ENCODE results near the gene TEAD2. TPM values are rescaled to one million over a fixed set of nuclear protein-coding genes. Genes with fewer than 3 reads are reported as not detected.
A peak's percentile ranks its signal among the peaks of the same experiment; 100 is the strongest.

TEAD2 gene
- total and polyA plus RNA-seq, 9 of the 15 experiments (the other 6 are each of a cell fraction or from before 2014, with no cell fraction given), result 1.6 to 27.0 (median 13.9) TPM

DNA sequence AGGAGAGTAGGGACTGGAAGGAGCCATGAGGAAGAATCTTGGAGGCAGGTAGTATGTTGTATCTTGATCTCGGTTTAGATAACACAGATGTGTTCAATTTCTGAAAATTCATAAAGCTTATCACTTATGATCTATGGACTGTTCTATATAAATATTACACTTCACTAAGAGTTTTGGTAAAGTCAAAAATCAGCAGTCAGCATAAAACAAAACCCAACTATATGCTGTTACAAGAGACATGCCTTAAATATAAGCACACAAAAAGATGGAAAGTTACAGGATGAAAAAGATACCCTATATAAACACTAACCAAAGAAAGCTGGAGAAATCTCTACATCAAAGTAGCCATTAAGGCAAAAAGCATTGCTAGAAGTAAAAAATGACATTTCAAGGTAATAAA, 21.4 kb upstream of the TEAD2 start:
- no peak for DNase-seq (ENCODE audit: extremely low read depth in 1 of 4, low spot score in 3 of 4)
- H3K4me3 ChIP-seq, result no peak overlapping the region
- no peaks in the 10 kb centered on the region for H3K9me1 ChIP-seq (ENCODE audit: control insufficient read depth, insufficient read depth, low read length)
- no peaks in the 10 kb centered on the region for H3K79me2 ChIP-seq (ENCODE audit: control insufficient read depth, insufficient read depth, low read length)
- no peaks in the 10 kb centered on the region for H3K36me3 ChIP-seq (ENCODE audit: control insufficient read depth, insufficient read depth, low read length)
- ChIA-PET POLR2A (interaction anchor here (1.1 kb wide), 1 partner anchor 10 kb away, joined by 3 read pairs; no protein-coding TSS in a partner anchor), CTCF (ENCODE audit: low intra/inter-chr PET ratio) (no interaction called here)
- H3K9ac ChIP-seq (ENCODE audit: insufficient read depth in 1 of 2, low read depth in 2 of 2, low read length in 2 of 2), result no peak overlapping the region
- no peak for ATAC-seq
- H3K27me3 ChIP-seq (ENCODE audit: control insufficient read depth in 2 of 2, insufficient read depth in 2 of 2, low read length in 2 of 2), result no peaks in the 10 kb centered on the region
- intact Hi-C loops (cut with micrococcal nuclease), result no loop called here
- peak; percentile 19 for FAIRE-seq
- H2AFZ ChIP-seq (ENCODE audit: low read depth, low read length), result no peak overlapping the region
- 27% methylated on average over 1 of the region's 1 CpG for WGBS (ENCODE audit: insufficient coverage, low coverage, missing lambda C conversion rate)
- BruUV-seq (replicated peaks), result no TSS peak
- no peaks in the 10 kb centered on the region for H4K20me1 ChIP-seq (replicated peaks; ENCODE audit: control insufficient read depth, insufficient read depth, low read length)
- in situ Hi-C loops (cut with MboI), result no loop called here
- peaks cover 0 to 11% of the 10 kb centered on the region in 2 experiments; a peak in 2 of 5 replicates for H3K4me1 ChIP-seq (replicated peaks in 1 of 2; ENCODE audit: control insufficient read depth in 2 of 2, insufficient read depth in 2 of 2, low read length in 2 of 2)
- no peak overlapping the region for H3K4me2 ChIP-seq (ENCODE audit: insufficient read depth, low read length)
- H3K27ac ChIP-seq (ENCODE audit: extremely low read depth, low read depth, low read length), result no peak overlapping the region
- H3K9me3 ChIP-seq (replicated peaks; ENCODE audit: control insufficient read depth, insufficient read depth, low read depth, low read length), result peaks cover 7% of the 10 kb centered on the region
- TF ChIP-seq, protein P1, sequence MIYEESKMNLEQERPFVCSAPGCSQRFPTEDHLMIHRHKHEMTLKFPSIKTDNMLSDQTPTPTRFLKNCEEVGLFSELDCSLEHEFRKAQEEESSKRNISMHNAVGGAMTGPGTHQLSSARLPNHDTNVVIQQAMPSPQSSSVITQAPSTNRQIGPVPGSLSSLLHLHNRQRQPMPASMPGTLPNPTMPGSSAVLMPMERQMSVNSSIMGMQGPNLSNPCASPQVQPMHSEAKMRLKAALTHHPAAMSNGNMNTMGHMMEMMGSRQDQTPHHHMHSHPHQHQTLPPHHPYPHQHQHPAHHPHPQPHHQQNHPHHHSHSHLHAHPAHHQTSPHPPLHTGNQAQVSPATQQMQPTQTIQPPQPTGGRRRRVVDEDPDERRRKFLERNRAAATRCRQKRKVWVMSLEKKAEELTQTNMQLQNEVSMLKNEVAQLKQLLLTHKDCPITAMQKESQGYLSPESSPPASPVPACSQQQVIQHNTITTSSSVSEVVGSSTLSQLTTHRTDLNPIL (CRISPR knock-in tag; IDR thresholded peaks at IDR 0.05), result no peak
- TF ChIP-seq TEAD2 (tag; IDR thresholded peaks at IDR 0.05) (no peak), POU5F1 (IDR thresholded peaks at IDR 0.05; ENCODE audit: borderline replicate concordance, low read depth, low read length, partially characterized antibody) (no peak), MAFG (tag; conservative IDR thresholded peaks at IDR 0.05) (peak; percentile 68), ZNF316 (IDR thresholded peaks at IDR 0.05) (peak; percentile 90), MAFF (IDR thresholded peaks at IDR 0.05; ENCODE audit: low read length) (peak; percentile 76), BCOR (IDR thresholded peaks at IDR 0.05) (no peak), PCBP1 (IDR thresholded peaks at IDR 0.05; ENCODE audit: low read depth, low read length, poor library complexity, severe bottlenecking) (no peak), MECOM (CRISPR knock-in tag; IDR thresholded peaks at IDR 0.05) (no peak), NR4A1 (CRISPR knock-in tag; IDR thresholded peaks at IDR 0.05) (no peak), NR4A1 (tag; IDR thresholded peaks at IDR 0.05) (no peak), DPF2 (IDR thresholded peaks at IDR 0.05) (no peak), EGR1 (conservative IDR thresholded peaks at IDR 0.05) (no peak), ZNF165 (CRISPR knock-in tag; IDR thresholded peaks at IDR 0.05; ENCODE audit: borderline replicate concordance) (no peak), ZNF354B (CRISPR knock-in tag; IDR thresholded peaks at IDR 0.05) (no peak), ZNF184 (CRISPR knock-in tag; IDR thresholded peaks at IDR 0.05) (no peak)
- TF ChIP-seq, protein P2, sequence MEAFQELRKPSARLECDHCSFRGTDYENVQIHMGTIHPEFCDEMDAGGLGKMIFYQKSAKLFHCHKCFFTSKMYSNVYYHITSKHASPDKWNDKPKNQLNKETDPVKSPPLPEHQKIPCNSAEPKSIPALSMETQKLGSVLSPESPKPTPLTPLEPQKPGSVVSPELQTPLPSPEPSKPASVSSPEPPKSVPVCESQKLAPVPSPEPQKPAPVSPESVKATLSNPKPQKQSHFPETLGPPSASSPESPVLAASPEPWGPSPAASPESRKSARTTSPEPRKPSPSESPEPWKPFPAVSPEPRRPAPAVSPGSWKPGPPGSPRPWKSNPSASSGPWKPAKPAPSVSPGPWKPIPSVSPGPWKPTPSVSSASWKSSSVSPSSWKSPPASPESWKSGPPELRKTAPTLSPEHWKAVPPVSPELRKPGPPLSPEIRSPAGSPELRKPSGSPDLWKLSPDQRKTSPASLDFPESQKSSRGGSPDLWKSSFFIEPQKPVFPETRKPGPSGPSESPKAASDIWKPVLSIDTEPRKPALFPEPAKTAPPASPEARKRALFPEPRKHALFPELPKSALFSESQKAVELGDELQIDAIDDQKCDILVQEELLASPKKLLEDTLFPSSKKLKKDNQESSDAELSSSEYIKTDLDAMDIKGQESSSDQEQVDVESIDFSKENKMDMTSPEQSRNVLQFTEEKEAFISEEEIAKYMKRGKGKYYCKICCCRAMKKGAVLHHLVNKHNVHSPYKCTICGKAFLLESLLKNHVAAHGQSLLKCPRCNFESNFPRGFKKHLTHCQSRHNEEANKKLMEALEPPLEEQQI (IDR thresholded peaks at IDR 0.05), result no peak
- TF ChIP-seq, protein P3, sequence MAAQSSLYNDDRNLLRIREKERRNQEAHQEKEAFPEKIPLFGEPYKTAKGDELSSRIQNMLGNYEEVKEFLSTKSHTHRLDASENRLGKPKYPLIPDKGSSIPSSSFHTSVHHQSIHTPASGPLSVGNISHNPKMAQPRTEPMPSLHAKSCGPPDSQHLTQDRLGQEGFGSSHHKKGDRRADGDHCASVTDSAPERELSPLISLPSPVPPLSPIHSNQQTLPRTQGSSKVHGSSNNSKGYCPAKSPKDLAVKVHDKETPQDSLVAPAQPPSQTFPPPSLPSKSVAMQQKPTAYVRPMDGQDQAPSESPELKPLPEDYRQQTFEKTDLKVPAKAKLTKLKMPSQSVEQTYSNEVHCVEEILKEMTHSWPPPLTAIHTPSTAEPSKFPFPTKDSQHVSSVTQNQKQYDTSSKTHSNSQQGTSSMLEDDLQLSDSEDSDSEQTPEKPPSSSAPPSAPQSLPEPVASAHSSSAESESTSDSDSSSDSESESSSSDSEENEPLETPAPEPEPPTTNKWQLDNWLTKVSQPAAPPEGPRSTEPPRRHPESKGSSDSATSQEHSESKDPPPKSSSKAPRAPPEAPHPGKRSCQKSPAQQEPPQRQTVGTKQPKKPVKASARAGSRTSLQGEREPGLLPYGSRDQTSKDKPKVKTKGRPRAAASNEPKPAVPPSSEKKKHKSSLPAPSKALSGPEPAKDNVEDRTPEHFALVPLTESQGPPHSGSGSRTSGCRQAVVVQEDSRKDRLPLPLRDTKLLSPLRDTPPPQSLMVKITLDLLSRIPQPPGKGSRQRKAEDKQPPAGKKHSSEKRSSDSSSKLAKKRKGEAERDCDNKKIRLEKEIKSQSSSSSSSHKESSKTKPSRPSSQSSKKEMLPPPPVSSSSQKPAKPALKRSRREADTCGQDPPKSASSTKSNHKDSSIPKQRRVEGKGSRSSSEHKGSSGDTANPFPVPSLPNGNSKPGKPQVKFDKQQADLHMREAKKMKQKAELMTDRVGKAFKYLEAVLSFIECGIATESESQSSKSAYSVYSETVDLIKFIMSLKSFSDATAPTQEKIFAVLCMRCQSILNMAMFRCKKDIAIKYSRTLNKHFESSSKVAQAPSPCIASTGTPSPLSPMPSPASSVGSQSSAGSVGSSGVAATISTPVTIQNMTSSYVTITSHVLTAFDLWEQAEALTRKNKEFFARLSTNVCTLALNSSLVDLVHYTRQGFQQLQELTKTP (IDR thresholded peaks at IDR 0.05; ENCODE audit: low read depth in 1 of 2, partially characterized antibody in 2 of 2), result no peak

All from K562 (cell line).